MM.1S (cell line): Measurements from ENCODE around the gene BMAL1.

Experiments used
- EZH2 ChIP-seq: fragments of 300-600 bp; sonication (generic); optimal IDR thresholded peaks from 2 replicates; pipeline ENCODE3; 2017; ENCODE audit warnings: low read depth, mild to moderate bottlenecking, antibody characterized with exemption, low read length, mixed read lengths
- EZH2phosphoT487 ChIP-seq: fragments of 300-600 bp; sonication (generic); IDR thresholded peaks from 2 replicates; pipeline ENCODE4 v1.6.1; 2018; ENCODE audit warnings: antibody characterized with exemption, low read length
- TF ChIP-seq, protein P1 (sequence below): fragments of 300-600 bp; sonication (generic); IDR thresholded peaks from 2 replicates; pipeline ENCODE4 v1.5.1; 2016; ENCODE audit warnings: antibody characterized with exemption, low read length, mixed read lengths

DNA sequence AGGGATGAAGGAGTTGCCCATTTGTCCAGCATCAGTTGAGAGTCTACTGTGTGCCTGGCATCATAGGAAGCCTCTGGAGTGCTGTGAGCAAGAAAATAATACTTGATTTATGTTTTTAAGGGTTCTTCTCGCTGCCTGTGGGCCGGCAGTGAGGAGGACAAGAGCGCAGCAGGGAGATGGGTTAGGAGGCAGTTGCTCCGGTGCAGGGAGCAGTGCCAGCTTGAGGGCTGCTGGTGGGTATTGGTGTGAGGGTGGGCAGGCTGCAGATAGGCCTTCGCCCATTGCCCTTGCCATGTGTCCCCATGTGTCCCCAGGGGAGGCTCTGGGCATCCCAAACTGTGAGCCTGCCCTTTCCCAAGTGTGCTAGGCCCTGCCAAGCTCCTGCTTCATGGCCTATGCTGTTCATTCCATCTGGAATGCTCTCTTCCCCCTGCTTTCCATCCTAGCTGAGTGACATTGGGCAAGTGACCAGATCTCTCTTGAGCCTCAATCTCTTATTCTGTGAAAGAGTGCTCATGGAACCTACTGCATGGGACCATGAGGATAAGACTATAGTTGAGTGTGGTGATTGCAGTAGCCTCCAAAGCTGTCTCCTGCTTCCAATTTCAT is 19.8 kb downstream of the BMAL1 start:
- TF ChIP-seq, protein P1, sequence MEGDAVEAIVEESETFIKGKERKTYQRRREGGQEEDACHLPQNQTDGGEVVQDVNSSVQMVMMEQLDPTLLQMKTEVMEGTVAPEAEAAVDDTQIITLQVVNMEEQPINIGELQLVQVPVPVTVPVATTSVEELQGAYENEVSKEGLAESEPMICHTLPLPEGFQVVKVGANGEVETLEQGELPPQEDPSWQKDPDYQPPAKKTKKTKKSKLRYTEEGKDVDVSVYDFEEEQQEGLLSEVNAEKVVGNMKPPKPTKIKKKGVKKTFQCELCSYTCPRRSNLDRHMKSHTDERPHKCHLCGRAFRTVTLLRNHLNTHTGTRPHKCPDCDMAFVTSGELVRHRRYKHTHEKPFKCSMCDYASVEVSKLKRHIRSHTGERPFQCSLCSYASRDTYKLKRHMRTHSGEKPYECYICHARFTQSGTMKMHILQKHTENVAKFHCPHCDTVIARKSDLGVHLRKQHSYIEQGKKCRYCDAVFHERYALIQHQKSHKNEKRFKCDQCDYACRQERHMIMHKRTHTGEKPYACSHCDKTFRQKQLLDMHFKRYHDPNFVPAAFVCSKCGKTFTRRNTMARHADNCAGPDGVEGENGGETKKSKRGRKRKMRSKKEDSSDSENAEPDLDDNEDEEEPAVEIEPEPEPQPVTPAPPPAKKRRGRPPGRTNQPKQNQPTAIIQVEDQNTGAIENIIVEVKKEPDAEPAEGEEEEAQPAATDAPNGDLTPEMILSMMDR: no peak
- no peak for TF ChIP-seq EZH2
- TF ChIP-seq EZH2phosphoT487: no peak
